Stimulated activated naive CD4-positive, alpha-beta T cell treated with Interleukin-2 at 50 U/mL for 16 hours (primary cell): ENCODE measurements around the gene AGBL1.
A peak's percentile ranks its signal among the peaks of the same experiment; 100 is the strongest.

Source experiments
- DNase-seq: peaks from one replicate; lab custom pipeline; 2025; lab: John Stamatoyannopoulos, UW

AGBL1 gene

GRCh38 chr15:86591158-86591557, 511.5 kb downstream of the AGBL1 start:
- DNase-seq = no peak

DNA sequence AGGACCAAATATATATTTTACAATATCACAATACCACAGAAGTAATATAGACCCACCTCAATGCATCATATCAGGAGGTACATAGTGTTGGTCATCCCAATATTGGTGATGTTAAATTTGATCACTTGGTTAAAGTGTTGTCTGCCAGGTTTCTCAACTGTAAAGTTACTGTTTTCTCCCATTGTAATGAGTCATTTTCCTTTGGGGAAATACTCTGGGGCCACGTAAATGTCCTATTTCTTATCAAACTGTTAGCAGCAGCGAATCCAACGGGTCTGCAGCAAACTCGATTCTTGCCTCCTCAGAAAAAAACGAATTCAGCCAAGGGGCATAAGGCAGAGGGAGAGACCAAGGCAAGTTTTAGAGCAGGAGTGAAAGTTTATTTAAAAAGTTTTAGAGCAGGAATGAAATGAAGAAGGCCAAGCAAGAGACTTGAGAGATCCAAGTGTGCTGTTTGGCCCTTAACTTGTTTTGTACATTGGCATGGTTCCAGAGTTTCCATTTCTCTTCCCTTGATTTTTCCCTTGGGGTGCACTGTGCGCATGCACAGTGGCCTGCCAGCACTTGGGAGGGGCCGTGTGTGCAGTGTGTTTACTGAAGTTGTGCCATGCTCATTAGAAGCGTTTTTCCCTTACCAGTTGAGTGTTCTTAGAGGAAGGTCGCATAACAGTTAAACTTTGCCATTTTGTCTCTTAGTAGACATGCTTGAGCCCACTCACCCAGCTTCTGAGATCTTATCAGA, 512.5 kb downstream of the AGBL1 start:
- no peak for DNase-seq

DNA sequence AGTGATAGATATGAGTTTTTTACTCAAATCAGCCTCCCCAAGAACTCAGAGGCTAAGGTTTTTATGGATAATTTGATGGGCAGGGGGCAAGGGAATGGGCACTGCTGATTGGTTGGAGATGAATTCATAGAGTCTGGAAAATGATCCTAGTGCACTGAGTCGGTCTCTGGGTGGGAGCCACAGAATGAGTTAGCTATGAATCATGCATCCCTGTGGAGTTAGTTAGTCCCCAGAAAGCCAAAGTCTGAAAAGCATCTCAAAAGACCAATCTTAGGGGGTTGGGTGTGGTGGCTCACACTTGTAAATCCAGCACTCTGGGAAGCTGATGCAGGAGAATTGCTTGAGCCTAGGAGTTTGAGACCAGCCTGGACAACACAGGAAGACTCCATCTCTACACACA, 516.1 kb downstream of the AGBL1 start:
- DNase-seq = no peak

DNA sequence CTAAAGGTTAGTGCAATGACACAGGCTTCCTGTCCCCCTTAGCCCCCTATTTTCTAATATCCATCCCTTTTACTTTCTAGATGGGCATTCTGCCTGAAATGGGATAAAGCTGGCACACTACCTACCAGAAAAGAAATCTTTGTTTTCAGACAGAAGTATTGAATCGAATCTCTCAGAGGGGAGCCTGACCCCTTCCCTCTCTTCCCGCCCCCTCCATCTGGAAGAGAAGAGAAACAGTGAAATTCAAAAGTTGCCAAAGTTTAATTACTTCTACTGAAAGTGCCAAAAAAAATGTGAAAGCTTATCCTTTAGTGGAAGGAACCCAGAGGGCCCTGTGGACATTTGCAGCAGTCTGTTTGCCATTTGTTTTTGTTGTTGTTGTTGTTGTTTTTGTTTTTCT, 523.8 kb downstream of the AGBL1 start:
- no peak for DNase-seq

DNA sequence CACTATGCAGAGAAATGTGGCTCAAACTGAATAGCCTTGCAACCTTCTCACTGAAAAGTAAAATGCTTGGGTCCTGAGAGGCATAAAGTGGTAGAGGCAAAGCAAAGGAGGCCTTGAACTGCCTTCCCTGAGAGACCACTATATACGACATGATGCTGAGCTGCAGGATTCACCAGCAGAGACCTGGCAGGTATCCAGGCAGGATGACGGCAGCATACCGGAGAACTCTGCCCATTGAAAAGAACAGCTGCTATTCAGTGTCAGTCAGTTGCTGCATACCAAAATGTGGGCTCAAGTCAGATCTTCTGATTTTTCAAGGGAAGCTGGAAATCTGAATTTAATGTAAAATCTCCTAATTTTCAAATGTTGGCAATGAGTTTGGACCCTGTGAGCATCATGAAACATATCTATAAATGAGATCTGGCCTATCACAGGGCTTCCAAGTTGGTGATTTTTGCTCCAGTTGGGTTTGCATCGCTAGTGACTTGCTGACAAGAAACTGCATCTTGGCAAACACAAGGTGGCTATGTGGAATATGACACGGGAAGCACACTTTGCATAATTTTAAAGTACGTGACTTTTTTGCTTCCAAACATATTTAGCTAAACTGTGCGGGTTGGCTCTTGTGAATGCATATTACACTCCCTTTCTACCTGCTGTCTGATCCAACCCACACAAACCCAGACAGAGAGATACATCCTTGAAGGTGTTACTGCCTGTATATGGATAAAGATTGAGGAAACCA, 529.0 kb downstream of the AGBL1 start:
- DNase-seq = no peak

DNA sequence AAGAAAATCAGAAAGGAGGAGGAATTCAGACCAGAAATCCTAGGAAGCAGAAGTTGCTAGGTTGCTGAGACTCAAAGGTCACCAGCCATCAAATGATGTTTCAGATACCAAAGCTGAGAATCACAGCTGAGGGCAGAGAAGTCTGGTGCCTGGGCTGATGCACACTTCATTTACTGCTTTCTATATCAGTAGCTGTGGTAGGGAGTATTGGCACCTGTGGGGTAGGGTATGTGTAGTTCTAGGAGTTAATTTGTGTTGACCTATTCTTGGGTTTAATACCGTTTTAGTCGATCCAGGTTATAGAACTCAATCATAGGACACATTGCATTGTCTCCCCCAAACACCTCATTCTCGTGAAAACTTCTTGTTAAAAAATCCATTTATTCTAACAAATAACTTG, 529.6 kb downstream of the AGBL1 start:
- no peak for DNase-seq

DNA sequence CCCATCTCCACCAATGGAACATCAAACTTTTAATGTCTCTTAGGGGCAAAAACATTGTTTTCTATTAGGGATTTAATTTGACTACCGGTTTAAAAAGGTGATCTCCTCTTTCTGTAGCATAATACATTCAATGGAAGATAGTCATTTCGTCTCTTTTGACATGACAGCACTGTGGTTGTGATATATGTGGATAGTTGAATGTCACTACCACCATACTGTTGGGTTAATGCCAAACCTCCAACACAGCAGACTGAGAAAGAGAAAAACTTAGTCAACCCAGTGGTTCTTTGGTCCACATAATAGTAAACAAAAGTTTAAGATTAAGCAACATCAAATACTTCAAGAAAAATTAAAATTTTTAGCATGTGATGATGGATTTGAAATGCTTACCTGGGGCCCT, 530.4 kb downstream of the AGBL1 start:
- no peak for DNase-seq

- no peak for DNase-seq
Observed at GRCh38 chr15:86611417-86612040, 531.9 kb downstream of the AGBL1 start.

DNA sequence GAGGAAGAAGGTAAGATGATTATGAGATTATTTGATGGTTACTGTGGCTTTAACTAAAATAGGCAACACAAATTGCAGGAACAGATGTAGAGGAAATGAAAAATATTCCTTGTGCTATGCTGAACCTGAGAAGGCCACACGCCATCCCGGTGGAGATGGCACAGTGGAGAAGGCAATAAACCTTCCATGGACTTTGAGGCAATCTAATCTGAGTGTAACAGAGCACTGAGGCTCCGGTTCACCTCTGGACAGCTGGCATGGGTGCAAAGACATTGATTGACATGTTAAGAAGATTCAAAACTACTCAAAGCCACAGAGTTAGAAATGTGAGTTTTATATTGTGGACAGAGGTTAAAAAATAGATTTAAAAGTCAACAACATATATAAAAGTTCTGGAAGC, 535.7 kb downstream of the AGBL1 start:
- no peak for DNase-seq

GRCh38 chr15:86615816-86616215, 536.1 kb downstream of the AGBL1 start:
- DNase-seq = no peak

DNA sequence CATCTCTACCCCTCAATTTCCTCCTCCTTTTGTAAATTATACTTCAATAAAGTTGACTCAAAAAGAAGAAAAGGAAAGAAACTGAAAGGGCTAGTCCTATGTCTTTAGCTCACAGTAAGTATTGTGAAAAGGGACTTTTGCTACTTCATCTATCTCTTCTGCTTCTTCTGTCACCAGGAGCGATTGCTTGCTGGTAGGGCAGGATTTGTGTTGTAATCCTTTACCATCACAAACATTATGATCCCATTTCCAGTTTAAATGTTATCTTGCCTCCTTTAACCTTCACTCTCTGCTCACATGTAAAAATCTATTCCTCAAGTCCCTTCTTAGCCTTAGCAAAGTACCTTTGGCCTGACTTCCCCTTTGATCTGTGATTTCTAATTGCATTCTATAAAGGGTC, 537.1 kb downstream of the AGBL1 start:
- DNase-seq = no peak

DNA sequence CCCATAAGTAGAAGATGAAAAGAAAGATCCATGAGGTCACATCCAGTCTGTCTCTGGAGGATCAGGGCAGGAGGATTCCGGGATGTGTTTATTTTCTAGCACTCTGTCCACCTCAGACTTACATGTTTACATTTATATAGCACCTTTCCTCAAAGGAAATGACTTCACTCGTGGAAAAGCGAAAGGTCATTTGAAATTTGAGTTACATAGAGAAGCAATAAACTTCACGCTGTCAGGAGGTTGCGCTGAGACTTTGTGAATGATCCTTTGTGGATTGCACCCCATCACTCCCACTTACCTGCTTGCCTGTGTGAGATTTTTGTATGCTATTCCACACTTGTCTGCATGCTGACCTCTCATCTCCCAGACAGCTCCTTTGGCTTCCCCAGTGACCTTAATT, 540.5 kb downstream of the AGBL1 start:
- no peak for DNase-seq

GRCh38 chr15:86620641-86621349, 541.1 kb downstream of the AGBL1 start:
- no peak for DNase-seq

GRCh38 chr15:86623236-86623635, 543.6 kb downstream of the AGBL1 start:
- DNase-seq = no peak

DNA sequence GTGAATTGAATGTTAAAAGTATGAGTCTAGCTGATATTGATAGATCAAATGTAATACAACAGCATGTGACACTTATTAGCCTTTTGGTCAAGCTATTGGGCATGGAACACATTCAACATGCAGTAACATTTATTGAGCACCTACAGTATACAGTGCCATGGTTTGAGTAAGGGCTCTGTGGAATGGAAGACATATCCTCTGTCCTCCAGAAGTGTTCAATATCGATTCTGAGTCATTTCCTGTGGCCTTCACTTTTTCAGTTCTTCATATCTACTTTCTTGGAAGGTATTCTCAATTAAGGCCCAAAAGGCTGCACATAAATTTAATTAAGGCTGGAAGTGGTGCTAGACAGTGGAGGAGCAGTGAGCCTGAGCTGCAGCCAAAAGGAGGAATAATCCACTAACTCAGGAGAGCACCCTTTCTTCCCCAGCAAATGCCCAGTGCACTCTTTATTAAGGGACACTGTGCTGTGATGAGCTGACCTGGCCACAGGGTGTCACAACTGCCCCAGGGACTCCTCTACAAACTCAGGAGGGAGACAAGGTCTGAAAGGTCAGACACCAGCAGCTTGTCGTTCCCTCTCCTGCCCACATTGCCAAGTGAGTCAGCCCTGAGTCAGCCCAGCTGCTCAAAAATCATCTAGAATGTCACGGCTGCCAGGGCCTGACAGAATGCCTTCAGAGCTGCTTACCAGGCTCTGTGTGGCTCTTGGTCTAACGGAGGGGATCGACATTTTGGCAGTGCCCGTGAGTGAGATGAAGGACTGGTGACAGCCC, 544.8 kb downstream of the AGBL1 start:
- DNase-seq = peak; percentile 83

DNA sequence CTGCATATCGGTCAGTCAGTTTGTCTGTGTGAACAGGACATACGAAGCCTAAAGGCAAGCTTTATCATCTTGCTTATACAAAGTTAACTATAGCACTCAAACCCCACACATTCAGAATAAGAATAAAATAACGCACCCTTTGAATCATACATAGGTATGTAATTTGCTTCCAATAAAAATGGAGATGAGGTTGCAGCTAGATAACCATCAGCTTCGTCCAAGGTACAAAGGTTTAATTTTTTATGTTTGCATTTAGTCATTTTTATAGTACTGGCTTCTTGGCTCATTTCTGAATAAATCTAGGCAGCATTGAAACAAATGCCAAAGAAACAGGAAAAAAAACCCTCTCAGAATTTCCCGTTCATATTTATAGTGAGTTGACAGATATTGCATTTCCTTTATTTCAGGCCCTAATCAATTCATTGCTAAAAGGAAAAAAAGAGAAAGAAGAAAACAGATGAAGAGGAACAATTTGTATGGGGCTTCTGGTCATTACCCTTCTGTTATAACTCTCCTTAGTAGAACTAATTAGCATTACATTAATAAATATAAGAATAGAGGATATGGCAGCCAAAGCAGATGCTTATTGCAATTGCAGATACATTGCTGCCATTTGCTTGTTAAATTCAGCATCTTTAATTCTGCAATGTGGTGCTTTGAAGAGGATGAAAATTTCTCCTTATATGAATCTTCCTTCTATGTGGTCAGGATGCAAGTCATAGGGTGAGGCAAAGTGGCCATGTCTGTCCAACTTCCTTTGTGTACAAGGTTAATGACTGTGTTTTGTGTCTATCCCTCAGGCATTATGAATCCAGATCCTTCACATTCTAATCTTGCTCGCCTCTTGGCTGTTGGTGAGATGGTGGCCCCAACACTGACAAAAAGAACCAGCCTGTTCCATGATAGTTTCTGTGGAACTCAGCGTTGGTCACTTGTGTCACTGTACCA, 550.0 kb downstream of the AGBL1 start:
- DNase-seq = no peak

GRCh38 chr15:86630946-86631345, 551.3 kb downstream of the AGBL1 start:
- DNase-seq = no peak

DNA sequence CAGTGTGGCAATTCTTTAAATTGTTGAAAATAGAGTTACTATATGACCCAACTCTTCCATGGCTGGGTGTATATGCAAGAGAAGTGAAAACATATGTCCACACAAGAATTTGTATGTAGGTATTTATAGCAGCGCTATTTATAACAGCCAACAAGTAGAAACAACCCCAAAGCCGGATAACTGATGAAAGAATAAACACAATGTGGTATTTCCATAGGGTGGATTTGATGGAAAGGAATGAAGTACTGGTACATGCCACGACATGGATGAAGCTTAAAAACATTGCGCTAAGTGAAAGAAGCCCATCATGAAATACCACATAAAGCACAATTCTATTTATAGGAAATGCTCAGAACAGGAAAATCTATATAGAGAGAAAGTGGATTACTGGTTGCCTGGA, 554.5 kb downstream of the AGBL1 start:
- DNase-seq = no peak

DNA sequence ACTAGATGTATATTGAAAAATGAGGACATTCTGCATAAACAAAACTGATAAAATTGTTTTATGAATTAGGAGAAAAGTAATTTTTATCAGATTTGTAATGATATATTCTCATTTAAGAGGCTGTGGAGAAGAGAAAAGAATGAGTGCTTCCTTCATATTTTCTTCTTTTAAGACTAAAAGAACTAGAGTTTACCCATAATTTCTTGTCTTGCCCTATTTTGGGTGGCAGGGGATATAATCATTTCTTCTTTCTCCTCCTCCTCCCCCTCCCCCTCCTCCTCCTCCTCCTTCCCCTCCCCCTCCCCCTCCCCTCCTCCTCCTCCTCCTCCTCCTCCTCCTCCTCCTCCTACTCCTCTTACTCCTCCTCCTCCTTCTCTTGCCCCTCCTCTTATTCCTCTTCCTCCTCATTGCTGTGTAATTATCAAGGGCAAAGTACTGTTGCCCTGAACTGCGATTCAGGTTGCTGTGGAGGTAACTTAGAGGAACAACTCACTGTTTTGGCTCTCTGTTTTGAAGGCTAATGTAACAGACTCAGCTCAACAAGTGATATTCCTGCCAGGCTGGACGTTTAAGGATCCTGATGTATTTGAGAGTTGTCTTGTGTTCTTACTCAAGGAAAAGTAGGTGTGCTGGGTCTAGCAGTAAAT, 555.4 kb downstream of the AGBL1 start:
- DNase-seq = no peak

GRCh38 chr15:86644339-86644738, 564.7 kb downstream of the AGBL1 start:
- no peak for DNase-seq
